Hematopoietic multipotent progenitor cell (in vitro differentiated cells): ENCODE measurements around the gene HIGD1B. TPM values are rescaled to one million over a fixed set of nuclear protein-coding genes. Genes with fewer than 3 reads are reported as not detected.

ENCODE experiments used
- DNase-seq, 3 donors: peaks; one replicate each; pipeline ENCODE4 v3.0.0-alpha.2; 2011 to 2015; ENCODE audit warnings: low read depth in 2 of 3, low spot score in 2 of 3
- small RNA-seq: library from RNA; depleted of rRNA; stranded (forward); fragments of <200 nt; gene quantifications from one replicate; pipeline ENCODE3, GENCODE V24; 2012
- total RNA-seq: library from RNA; depleted of rRNA; stranded (reverse); fragments of >200 nt; gene quantifications from one replicate; pipeline ENCODE4 v1.2.3, GENCODE V29; 2012

The HIGD1B gene
- total RNA-seq, 1 donor = not detected

- no peak for DNase-seq
Observed at GRCh38 chr17:44875761-44876160, 28.1 kb downstream of the HIGD1B start.

- DNase-seq = no peak
Observed at GRCh38 chr17:44877121-44877520, 29.4 kb downstream of the HIGD1B start.

- peak in 1 of 3 donors; percentile 60 for DNase-seq
Observed at GRCh38 chr17:44878627-44879221, 31.0 kb downstream of the HIGD1B start.

GRCh38 chr17:44879376-44879775 lies 31.7 kb downstream of the HIGD1B start:
- no peak for DNase-seq

- DNase-seq = no peak
Observed at GRCh38 chr17:44880062-44880461, 32.4 kb downstream of the HIGD1B start.

- no peak for DNase-seq
Observed at GRCh38 chr17:44881145-44881544, 33.5 kb downstream of the HIGD1B start.

GRCh38 chr17:44884941-44885340 lies 37.3 kb downstream of the HIGD1B start:
- DNase-seq = no peak

GRCh38 chr17:44887016-44887415 lies 39.3 kb downstream of the HIGD1B start:
- DNase-seq = no peak

- peak in 1 of 3 donors; percentile 41 for DNase-seq
Observed at GRCh38 chr17:44887971-44888954, 40.6 kb downstream of the HIGD1B start.

- DNase-seq = no peak
Observed at GRCh38 chr17:44889003-44889402, 41.3 kb downstream of the HIGD1B start.

- no peak for DNase-seq
Observed at GRCh38 chr17:44892250-44892649, 44.6 kb downstream of the HIGD1B start.

- no peak for DNase-seq
Observed at GRCh38 chr17:44894642-44895041, 47.0 kb downstream of the HIGD1B start.

GRCh38 chr17:44898768-44899073 lies 51.0 kb downstream of the HIGD1B start:
- peak in 1 of 3 donors; percentile 74 for DNase-seq

- peak; percentile 91 to 98 (median 92) for DNase-seq
Observed at GRCh38 chr17:44899074-44899782, 51.5 kb downstream of the HIGD1B start, which contains the start of gene EFTUD2. EFTUD2 (minus strand) TSS chr17:44899445; CDS start chr17:44894521, 4,924 bp downstream.

Small RNAs within 50 kb of the gene (small RNA-seq; reads per million reads assigned to genes)
- not detected for gene RN7SL405P

Other genes with a start within 250 kb of the HIGD1B start
- 0.27 TPM for gene MEIOC, start 191.4 kb upstream of the HIGD1B start, total RNA-seq
- 7.5 TPM for gene CCDC43, start 158.1 kb upstream of the HIGD1B start, total RNA-seq
- gene DBF4B, start 139.2 kb upstream of the HIGD1B start, total RNA-seq = 4.8 TPM
- 1.6 TPM for gene ADAM11, start 88.9 kb upstream of the HIGD1B start, total RNA-seq
- under 0.01 TPM for gene GJC1, start 17.6 kb upstream of the HIGD1B start, total RNA-seq
- 121 TPM for gene EFTUD2, start 51.6 kb downstream of the HIGD1B start, total RNA-seq
- gene GFAP, start 67.6 kb downstream of the HIGD1B start, total RNA-seq = not detected
- 0.81 TPM for gene KIF18B, start 99.9 kb downstream of the HIGD1B start, total RNA-seq
- gene C1QL1, start 120.4 kb downstream of the HIGD1B start, total RNA-seq = not detected
- 98.8 TPM for gene DCAKD, start 203.7 kb downstream of the HIGD1B start, total RNA-seq
- gene NMT1, start 213.4 kb downstream of the HIGD1B start, total RNA-seq = 46.0 TPM